ENCODE data around the gene METRN.
"Not testable (repeated sequence)": the region's sequence is repeated elsewhere in the genome, so short reads cannot be mapped to it uniquely, and the experiment has no call there.

DNA sequence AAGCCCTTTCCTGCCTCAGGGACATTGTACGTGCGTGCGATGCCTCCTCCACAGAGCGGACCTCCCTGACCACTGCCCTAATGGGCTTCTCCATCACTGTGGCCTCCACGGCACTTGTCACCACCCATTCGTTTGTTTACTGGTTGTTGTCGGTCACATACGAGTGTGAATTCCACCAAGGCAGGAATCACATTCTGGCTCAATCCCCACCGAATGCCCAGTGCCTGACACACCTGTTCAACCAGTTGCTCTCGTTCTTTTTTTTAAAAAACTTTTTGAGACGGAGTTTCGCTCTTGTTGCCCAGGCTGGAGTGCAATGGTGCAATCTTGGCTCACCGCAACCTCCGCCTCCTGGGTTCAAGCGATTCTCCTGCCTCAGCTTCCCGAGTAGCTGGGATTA lies 23.7 kb upstream of the METRN start:
- TF ChIP-seq, protein P1, sequence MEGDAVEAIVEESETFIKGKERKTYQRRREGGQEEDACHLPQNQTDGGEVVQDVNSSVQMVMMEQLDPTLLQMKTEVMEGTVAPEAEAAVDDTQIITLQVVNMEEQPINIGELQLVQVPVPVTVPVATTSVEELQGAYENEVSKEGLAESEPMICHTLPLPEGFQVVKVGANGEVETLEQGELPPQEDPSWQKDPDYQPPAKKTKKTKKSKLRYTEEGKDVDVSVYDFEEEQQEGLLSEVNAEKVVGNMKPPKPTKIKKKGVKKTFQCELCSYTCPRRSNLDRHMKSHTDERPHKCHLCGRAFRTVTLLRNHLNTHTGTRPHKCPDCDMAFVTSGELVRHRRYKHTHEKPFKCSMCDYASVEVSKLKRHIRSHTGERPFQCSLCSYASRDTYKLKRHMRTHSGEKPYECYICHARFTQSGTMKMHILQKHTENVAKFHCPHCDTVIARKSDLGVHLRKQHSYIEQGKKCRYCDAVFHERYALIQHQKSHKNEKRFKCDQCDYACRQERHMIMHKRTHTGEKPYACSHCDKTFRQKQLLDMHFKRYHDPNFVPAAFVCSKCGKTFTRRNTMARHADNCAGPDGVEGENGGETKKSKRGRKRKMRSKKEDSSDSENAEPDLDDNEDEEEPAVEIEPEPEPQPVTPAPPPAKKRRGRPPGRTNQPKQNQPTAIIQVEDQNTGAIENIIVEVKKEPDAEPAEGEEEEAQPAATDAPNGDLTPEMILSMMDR (IDR thresholded peaks at IDR 0.05) = not testable (repeated sequence)
- not testable (repeated sequence) for TF ChIP-seq POLR2A (IDR thresholded peaks at IDR 0.05)

Measured in body of pancreas (tissue), 4 donors.